ENCODE data around the gene B3GALT4. TPM values are rescaled to one million over a fixed set of nuclear protein-coding genes. Genes with fewer than 3 reads are reported as not detected.
A peak's percentile ranks its signal among the peaks of the same experiment; 100 is the strongest.
"Not testable (repeated sequence)": the region's sequence is repeated elsewhere in the genome, so short reads cannot be mapped to it uniquely, and the experiment has no call there.

Gene B3GALT4
- total RNA-seq, 6 experiments from 2014 or later, result 0.66 to 3.0 (median 2.7) TPM

- no peak overlapping the region for H3K27ac Mint-ChIP-seq
- H3K9me3 Mint-ChIP-seq, result no peaks in the 10 kb centered on the region
- no peak for TF ChIP-seq CTCF (IDR thresholded peaks at IDR 0.05)
- H3K4me3 Mint-ChIP-seq, result no peak overlapping the region
- H3K27me3 Mint-ChIP-seq (ENCODE audit: insufficient read depth), result peaks cover 15% of the 10 kb centered on the region; the same call in 1 of the 2 replicates
- peaks cover 13% of the 10 kb centered on the region for H3K4me1 Mint-ChIP-seq (ENCODE audit: low read depth)
- no peak for DNase-seq
- H3K36me3 Mint-ChIP-seq (ENCODE audit: low read depth), result peaks cover 13% of the 10 kb centered on the region
Measured at GRCh38 chr6:33280539-33280938, 3.6 kb downstream of the B3GALT4 start.

- not testable (repeated sequence) for H3K27me3 Mint-ChIP-seq (ENCODE audit: insufficient read depth); H3K9me3 Mint-ChIP-seq; H3K4me3 Mint-ChIP-seq; H3K27ac Mint-ChIP-seq; DNase-seq
- Mint-ChIP-seq H3K4me1 (ENCODE audit: low read depth) (peaks cover 29% of the 10 kb centered on the region), H3K36me3 (ENCODE audit: low read depth) (peaks cover 36% of the 10 kb centered on the region)
Measured at GRCh38 chr6:33285214-33285613, 8.3 kb downstream of the B3GALT4 start.

- H3K9me3 Mint-ChIP-seq, result no peaks in the 10 kb centered on the region
- peaks cover 46% of the 10 kb centered on the region for H3K36me3 Mint-ChIP-seq (ENCODE audit: low read depth)
- H3K4me3 Mint-ChIP-seq, result peak overlapping the region; percentile 94
- peaks cover 42% of the 10 kb centered on the region for H3K4me1 Mint-ChIP-seq (ENCODE audit: low read depth)
- no peak for TF ChIP-seq CTCF (IDR thresholded peaks at IDR 0.05)
- H3K27ac Mint-ChIP-seq, result peak overlapping the region; percentile 31; the same call in 1 of the 2 replicates
- H3K27me3 Mint-ChIP-seq (ENCODE audit: insufficient read depth), result peaks cover 1% of the 10 kb centered on the region
- DNase-seq, result no peak
Measured at GRCh38 chr6:33286946-33287914, 10.3 kb downstream of the B3GALT4 start.

- H3K27me3 Mint-ChIP-seq (ENCODE audit: insufficient read depth), result peaks cover 1% of the 10 kb centered on the region
- peak overlapping the region; percentile 82 for H3K27ac Mint-ChIP-seq
- peaks cover 42% of the 10 kb centered on the region for H3K4me1 Mint-ChIP-seq (ENCODE audit: low read depth)
- DNase-seq, result no peak
- H3K4me3 Mint-ChIP-seq, result peak overlapping the region; percentile 94
- no peak for TF ChIP-seq CTCF (IDR thresholded peaks at IDR 0.05)
- H3K9me3 Mint-ChIP-seq, result no peaks in the 10 kb centered on the region
- H3K36me3 Mint-ChIP-seq (ENCODE audit: low read depth), result peaks cover 46% of the 10 kb centered on the region
Measured at GRCh38 chr6:33288141-33288920, 11.4 kb downstream of the B3GALT4 start.

GRCh38 chr6:33288921-33289783, 12.2 kb downstream of the B3GALT4 start, which contains the start of the genes PFDN6 and WDR46:
PFDN6 (plus strand) TSS chr6:33289601; CDS start chr6:33289857, 256 bp downstream.
WDR46 (minus strand) TSS chr6:33289239; CDS start chr6:33289170, 69 bp downstream.
- Mint-ChIP-seq H3K4me1 (ENCODE audit: low read depth) (peaks cover 42% of the 10 kb centered on the region), H3K27ac (peak within 1 kb of the TSS; percentile 82), H3K9me3 (no peaks in the 10 kb centered on the region), H3K36me3 (ENCODE audit: low read depth) (peaks cover 46% of the 10 kb centered on the region), H3K27me3 (ENCODE audit: insufficient read depth) (no peaks in the 10 kb centered on the region; the same call in 1 of the 2 replicates), H3K4me3 (peak within 1 kb of the TSS; percentile 94)
- DNase-seq, result peak; percentile 85
- no peak for TF ChIP-seq CTCF (IDR thresholded peaks at IDR 0.05)

All from HFFc6 (cell line).